K562 (cell line): Measurements from ENCODE around the gene CARD10. TPM values are rescaled to one million over a fixed set of nuclear protein-coding genes. Genes with fewer than 3 reads are reported as not detected.

ENCODE experiments used
- E2F6 ChIP-seq, 2 experiments: IDR thresholded peaks; 2 replicates each; pipeline ENCODE4 v1.6.1; 2011; ENCODE audit warnings: borderline replicate concordance in 1 of 2, control low read depth in 1 of 2, low read depth in 1 of 2, low read length in 1 of 2, mild to moderate bottlenecking in 1 of 2, mixed read lengths in 1 of 2, moderate library complexity in 1 of 2; ENCODE audit not compliant: insufficient read depth in 1 of 2, insufficient read length in 1 of 2, poor library complexity in 1 of 2, severe bottlenecking in 1 of 2; ENCODE audit errors: extremely low read depth in 1 of 2
- GTF2B ChIP-seq: IDR thresholded peaks from 2 replicates; pipeline ENCODE4 v1.6.1; 2011; ENCODE audit not compliant: insufficient read length; ENCODE audit errors: extremely low read depth
- GTF2E2 ChIP-seq: fragments of 200-800 bp; sonication (Bioruptor generic); IDR thresholded peaks from 2 replicates; pipeline ENCODE4 v1.6.1; 2016; ENCODE audit warnings: missing genetic modification characterization, missing compliant biosample characterization
- HNRNPK ChIP-seq: fragments of 200-400 bp; formaldehyde crosslinking; IDR thresholded peaks from one replicate; pipeline ENCODE4 v1.6.1; 2018; ENCODE audit warnings: mild to moderate bottlenecking, low read depth, low read length; ENCODE audit not compliant: poor library complexity, severe bottlenecking
- MYNN ChIP-seq, 2 experiments: sonication (generic); formaldehyde crosslinking in 1 of 2; IDR thresholded peaks; 2 replicates each; pipeline versions ENCODE4 v1.5.0 to v1.6.1; 2016 to 2020; ENCODE audit warnings: antibody characterized with exemption in 1 of 2, missing genetic modification reagents in 1 of 2
- PATZ1 ChIP-seq: fragments of 250-450 bp; sonication (Bioruptor Pico); IDR thresholded peaks from 2 replicates; pipeline ENCODE4 v1.5.0; 2020; ENCODE audit warnings: mild to moderate bottlenecking, borderline replicate concordance
- PKNOX1 ChIP-seq: fragments of 450-650 bp; IDR thresholded peaks from 2 replicates; pipeline ENCODE4 v1.6.1; 2016
- STAT5A ChIP-seq: IDR thresholded peaks from 2 replicates; pipeline ENCODE4 v1.6.1; 2012; ENCODE audit warnings: low read length, inconsistent platforms, borderline replicate concordance
- THAP12 ChIP-seq: fragments of 250-450 bp; sonication (Bioruptor Pico); IDR thresholded peaks from 2 replicates; pipeline ENCODE4 v1.9.0; 2021; ENCODE audit warnings: mild to moderate bottlenecking, inconsistent platforms
- ZBTB34 ChIP-seq: fragments of 250-450 bp; sonication (Bioruptor Pico); IDR thresholded peaks from 2 replicates; pipeline ENCODE4 v1.8.0; 2021; ENCODE audit warnings: mild to moderate bottlenecking, moderate library complexity
- ZNF518B ChIP-seq: fragments of 250-450 bp; sonication (Bioruptor Pico); IDR thresholded peaks from 2 replicates; pipeline ENCODE4 v1.5.0; 2021; ENCODE audit warnings: mild to moderate bottlenecking, moderate library complexity
- polyA plus RNA-seq, 8 experiments: library from polyadenylated mRNA; depleted of rRNA in 4 of 8; stranded (reverse) in 5 of 8; unstranded in 3 of 8; fragments of >200 nt; fragmentation: Nextera tagmentation in 2 of 8; fragmentation: Illumina TruSeq in 1 of 8; extraction: Ambion mirVana in 2 of 8; extraction: Trizol in 1 of 8; gene quantifications; 2 replicates each; pipeline versions ENCODE4 v1.2.1 to v1.2.3, GENCODE V29; 2011 to 2014; ENCODE audit warnings: inconsistent platforms in 1 of 8, missing spikeins in 1 of 8
- total RNA-seq, 7 experiments: library from RNA; depleted of rRNA in 6 of 7; stranded (reverse); fragments of >200 nt in 6 of 7; fragmentation: Illumina TruSeq in 2 of 7; extraction: Trizol in 2 of 7; gene quantifications; 2 replicates each; pipeline versions ENCODE4 v1.2.1 to v1.2.3, GENCODE V29; 2011 to 2021; ENCODE audit warnings: low replicate concordance in 1 of 7

The CARD10 gene
- total and polyA plus RNA-seq, 9 of the 15 experiments (the other 6 are each of a cell fraction or from before 2014, with no cell fraction given), result 0.13 to 5.8 (median 1.6) TPM

GRCh38 chr22:37561212-37562048 is 42.2 kb upstream of the CARD10 start (continued):
- no peak for TF ChIP-seq PATZ1 (CRISPR knock-in tag)
- TF ChIP-seq ZBTB34, result no peak
- no peak for TF ChIP-seq THAP12 (CRISPR knock-in tag)
- TF ChIP-seq E2F6 (IDR thresholded peaks at IDR 0.05; ENCODE audit: borderline replicate concordance in 1 of 2, extremely low read depth in 1 of 2, insufficient read depth in 1 of 2, insufficient read length in 1 of 2, low read depth in 1 of 2, low read length in 1 of 2, poor library complexity in 1 of 2, severe bottlenecking in 1 of 2), result peak; percentile 71 to 92
- TF ChIP-seq MYNN (IDR thresholded peaks at IDR 0.05), result 0 out of 2 replicates have a peak, but pooled peaks have one; percentile 28
- TF ChIP-seq MYNN (CRISPR knock-in tag; IDR thresholded peaks at IDR 0.05), result no peak
- TF ChIP-seq HNRNPK, result no peak
- no peak for TF ChIP-seq GTF2E2 (tag)
- no peak for TF ChIP-seq ZNF518B (CRISPR knock-in tag)
- TF ChIP-seq STAT5A, result no peak
- no peak for TF ChIP-seq PKNOX1
- TF ChIP-seq GTF2B, result no peak
